ENCODE measurements around the gene H1-8. TPM values are rescaled to one million over a fixed set of nuclear protein-coding genes. Genes with fewer than 3 reads are reported as not detected.

H1-8 gene
- total RNA-seq, 2 donors from 2014 or later: not detected

DNA sequence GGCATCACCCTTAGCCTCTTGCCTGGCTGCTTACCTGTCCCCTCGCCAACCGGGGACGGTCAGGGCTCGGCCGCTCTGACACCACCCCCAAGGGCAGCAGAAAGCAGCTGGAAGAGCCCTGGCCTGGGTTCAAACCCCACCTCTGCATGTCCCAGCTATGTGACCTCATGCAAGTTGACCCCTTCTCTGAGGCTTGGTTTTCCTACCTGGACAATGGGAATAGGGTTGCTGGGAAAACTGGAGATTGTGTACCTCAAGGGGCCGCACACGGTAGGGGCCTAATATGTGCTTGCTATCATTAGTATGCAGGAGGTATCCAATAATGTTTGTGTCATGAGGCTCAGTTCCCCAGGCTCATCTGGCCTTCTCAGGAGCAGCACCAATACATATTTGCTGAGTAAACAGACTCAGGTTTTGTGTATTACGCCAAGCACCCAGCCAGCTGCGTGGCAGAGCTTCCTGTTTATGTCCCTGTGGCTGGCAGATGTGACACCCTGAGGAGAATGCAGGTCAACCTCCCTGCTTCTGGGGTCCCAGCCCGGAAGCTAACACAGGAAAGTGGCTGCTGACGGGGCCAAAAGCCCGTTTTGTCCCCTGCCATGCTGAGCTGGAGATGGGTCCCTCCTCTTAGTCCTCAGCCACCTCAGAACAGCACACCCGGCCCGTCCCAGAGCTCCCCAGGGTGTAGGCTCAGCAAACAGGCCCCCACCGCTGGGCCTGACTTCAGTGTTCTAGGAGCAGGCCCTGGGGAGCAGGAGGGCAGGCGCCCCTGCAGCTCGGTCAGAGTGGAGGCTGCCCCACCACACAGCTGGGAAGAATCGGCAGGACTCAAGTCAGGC lies 33.8 kb downstream of the H1-8 start:
- no peak overlapping the region for H3K4me3 ChIP-seq

DNA sequence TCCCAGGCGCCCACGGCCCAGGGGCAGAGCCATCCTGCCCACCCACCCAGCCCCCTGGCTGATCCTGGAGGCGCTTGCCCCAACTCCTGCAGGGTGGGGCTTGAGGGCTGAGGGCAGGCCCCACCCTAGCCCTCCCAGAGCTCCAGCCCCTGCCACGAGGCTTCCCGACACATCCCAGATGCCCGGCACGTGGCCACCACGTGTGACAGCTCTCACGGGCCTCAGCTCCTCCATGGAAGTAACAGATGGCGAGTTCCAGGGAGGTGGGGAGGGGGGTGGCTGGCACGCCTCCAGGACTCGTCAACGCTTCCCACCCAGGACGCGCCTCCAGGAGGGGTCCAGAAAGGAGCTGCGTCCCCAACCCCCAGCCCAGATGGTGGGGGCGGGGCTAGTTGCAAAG lies 34.4 kb downstream of the H1-8 start:
- H3K36me3 ChIP-seq: peaks cover 27% of the 10 kb centered on the region
- no peaks in the 10 kb centered on the region for H3K9me3 ChIP-seq
- TF ChIP-seq CTCF (IDR thresholded peaks at IDR 0.05): no peak
- DNase-seq (ENCODE audit: low spot score) (no peak), ATAC-seq (ENCODE audit: insufficient number of reproducible peaks, low FRiP score, low read depth) (no peak)
- no peaks in the 10 kb centered on the region for H3K27me3 ChIP-seq (replicated peaks; ENCODE audit: insufficient read depth)
- H3K27ac ChIP-seq: peak overlapping the region in 1 of 2 donors; percentile 52
- no peak overlapping the region for H3K4me3 ChIP-seq
- H3K4me1 ChIP-seq (ENCODE audit: control insufficient read depth in 1 of 2, low read depth in 2 of 2): no peaks in the 10 kb centered on the region

More for the DNA sequence above, 33.8 kb downstream of the H1-8 start:
- no peak for DNase-seq (ENCODE audit: low spot score)
- TF ChIP-seq CTCF (IDR thresholded peaks at IDR 0.05): no peak
- ATAC-seq (ENCODE audit: insufficient number of reproducible peaks, low FRiP score, low read depth): no peak
- no peaks in the 10 kb centered on the region for H3K9me3 ChIP-seq
- no peaks in the 10 kb centered on the region for H3K27me3 ChIP-seq (replicated peaks; ENCODE audit: insufficient read depth)
- H3K27ac ChIP-seq: peak overlapping the region in 1 of 2 donors; percentile 52
- no peaks in the 10 kb centered on the region for H3K4me1 ChIP-seq (ENCODE audit: control insufficient read depth in 1 of 2, low read depth in 2 of 2)
- peaks cover 25% of the 10 kb centered on the region for H3K36me3 ChIP-seq

DNA sequence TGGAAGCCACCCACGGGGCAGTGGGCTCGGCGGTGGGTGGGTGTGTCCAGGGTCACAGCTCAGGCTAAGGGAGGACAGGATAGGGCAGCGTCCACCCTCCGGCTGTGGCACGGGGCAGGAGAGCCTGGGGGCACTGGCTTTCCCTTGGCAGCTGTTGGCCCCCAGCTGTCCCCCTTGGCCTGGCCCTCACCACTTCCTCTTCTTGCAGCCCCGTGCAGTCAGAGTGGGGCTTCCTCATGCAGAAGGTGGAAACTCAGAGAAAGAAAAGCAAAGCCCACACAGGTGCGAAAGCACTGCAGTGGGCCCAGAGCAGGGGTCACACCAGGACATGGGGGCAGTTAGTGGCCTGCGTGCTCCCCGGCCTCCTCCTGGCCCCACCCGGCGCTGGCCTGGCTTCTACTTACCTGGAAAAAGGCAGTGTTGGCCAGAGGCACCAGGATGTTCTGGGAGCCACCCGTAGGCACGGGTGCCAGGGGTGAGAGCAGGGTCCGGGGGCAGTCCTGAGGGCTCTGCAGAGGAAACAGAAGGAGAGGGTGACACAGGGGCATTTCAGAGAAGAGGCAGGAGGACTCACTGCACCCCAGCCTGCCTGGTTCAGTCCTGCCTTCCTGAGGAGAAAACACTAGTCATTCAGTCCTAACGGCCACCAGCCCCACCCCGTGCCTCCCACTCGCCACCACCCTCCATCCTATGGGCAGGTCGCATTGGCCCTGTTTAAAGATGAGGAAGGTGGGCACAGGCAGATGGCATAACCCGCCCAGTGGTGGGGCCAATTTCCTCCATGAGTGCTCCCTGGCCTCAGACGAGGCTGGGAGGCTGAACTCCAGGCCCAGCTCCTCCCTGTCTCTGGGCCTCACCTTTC lies 35.2 kb downstream of the H1-8 start:
- Histone ChIP-seq H3K27me3 (replicated peaks; ENCODE audit: insufficient read depth) (no peaks in the 10 kb centered on the region), H3K27ac (peak overlapping the region; percentile 34 to 52), H3K36me3 (peaks cover 24% of the 10 kb centered on the region), H3K9me3 (no peaks in the 10 kb centered on the region), H3K4me1 (ENCODE audit: control insufficient read depth in 1 of 2, low read depth in 2 of 2) (no peaks in the 10 kb centered on the region), H3K4me3 (no peak overlapping the region)
- DNase-seq (ENCODE audit: low spot score): no peak
- no peak for TF ChIP-seq CTCF (IDR thresholded peaks at IDR 0.05)
- no peak for ATAC-seq (ENCODE audit: insufficient number of reproducible peaks, low FRiP score, low read depth)

GRCh38 chr3:129579991-129580390 lies 37.0 kb downstream of the H1-8 start:
- Histone ChIP-seq H3K36me3 (peaks cover 22% of the 10 kb centered on the region), H3K9me3 (no peaks in the 10 kb centered on the region), H3K27ac (no peak overlapping the region), H3K4me3 (no peak overlapping the region), H3K4me1 (ENCODE audit: control insufficient read depth in 1 of 2, low read depth in 2 of 2) (no peaks in the 10 kb centered on the region), H3K27me3 (replicated peaks; ENCODE audit: insufficient read depth) (no peaks in the 10 kb centered on the region)
- ATAC-seq (ENCODE audit: insufficient number of reproducible peaks, low FRiP score, low read depth): no peak
- DNase-seq (ENCODE audit: low spot score): no peak
- TF ChIP-seq CTCF (IDR thresholded peaks at IDR 0.05): no peak

- H3K9me3 ChIP-seq: no peaks in the 10 kb centered on the region
- peaks cover 31% of the 10 kb centered on the region for H3K36me3 ChIP-seq
- H3K4me1 ChIP-seq (ENCODE audit: control insufficient read depth in 1 of 2, low read depth in 2 of 2): no peaks in the 10 kb centered on the region
- H3K27ac ChIP-seq: no peak overlapping the region
- ATAC-seq (ENCODE audit: insufficient number of reproducible peaks, low FRiP score, low read depth): no peak
- H3K4me3 ChIP-seq: no peak overlapping the region
- DNase-seq (ENCODE audit: low spot score): no peak
- no peak for TF ChIP-seq CTCF (IDR thresholded peaks at IDR 0.05)
- no peaks in the 10 kb centered on the region for H3K27me3 ChIP-seq (replicated peaks; ENCODE audit: insufficient read depth)
Observed at GRCh38 chr3:129581623-129582022, 38.6 kb downstream of the H1-8 start.

Measured in thoracic aorta (tissue), 2 donors.